ENCODE results near the gene USP2. TPM values are rescaled to one million over a fixed set of nuclear protein-coding genes. Genes with fewer than 3 reads are reported as not detected.

The USP2 gene
- total RNA-seq, 1 donor from 2014 or later, result 2.6 TPM

DNA sequence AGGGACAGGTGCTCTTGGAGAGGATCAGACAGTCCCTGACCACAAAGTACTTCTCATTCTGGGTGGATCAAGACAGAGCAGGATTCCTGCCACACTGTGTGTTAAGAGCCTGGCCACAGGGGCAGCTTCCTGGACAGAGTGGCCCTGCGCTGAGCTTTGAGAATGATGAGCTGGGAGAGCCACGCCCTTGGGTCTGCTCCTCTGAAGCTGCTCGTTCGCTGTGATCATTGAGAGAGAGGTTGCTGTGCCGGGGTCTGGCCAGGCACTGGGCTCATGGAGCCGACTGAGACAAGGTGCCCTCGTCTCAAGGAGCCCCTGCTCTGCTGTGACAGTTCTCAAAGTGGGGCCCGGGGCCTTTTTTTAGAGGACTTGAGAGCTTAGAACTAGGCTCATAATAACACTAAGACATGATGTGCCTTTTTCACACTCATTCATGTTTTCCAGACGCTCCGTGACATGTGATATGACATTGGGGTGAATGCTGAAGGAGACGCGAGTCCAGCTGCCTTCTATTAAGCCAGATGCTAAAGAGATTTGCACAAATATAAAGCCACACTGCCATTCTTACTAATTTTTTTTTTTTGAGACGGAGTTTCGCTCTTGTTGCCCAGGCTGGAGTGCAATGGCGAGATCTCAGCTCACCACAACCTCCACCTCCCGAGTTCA lies 33.4 kb downstream of the USP2 start:
- Mint-ChIP-seq H3K36me3 (ENCODE audit: unreplicated experiment) (no peaks in the 10 kb centered on the region), H3K27ac (ENCODE audit: unreplicated experiment) (no peak overlapping the region), H3K27me3 (ENCODE audit: unreplicated experiment) (peaks cover 10% of the 10 kb centered on the region), H3K4me1 (ENCODE audit: low read depth, unreplicated experiment) (peaks cover 4% of the 10 kb centered on the region), H3K4me3 (ENCODE audit: unreplicated experiment) (no peak overlapping the region), H3K9me3 (ENCODE audit: unreplicated experiment) (peaks cover 5% of the 10 kb centered on the region)
- no peak for DNase-seq
- no peak for TF ChIP-seq CTCF (IDR thresholded peaks at IDR 0.05; ENCODE audit: partially characterized antibody, unreplicated experiment)

DNA sequence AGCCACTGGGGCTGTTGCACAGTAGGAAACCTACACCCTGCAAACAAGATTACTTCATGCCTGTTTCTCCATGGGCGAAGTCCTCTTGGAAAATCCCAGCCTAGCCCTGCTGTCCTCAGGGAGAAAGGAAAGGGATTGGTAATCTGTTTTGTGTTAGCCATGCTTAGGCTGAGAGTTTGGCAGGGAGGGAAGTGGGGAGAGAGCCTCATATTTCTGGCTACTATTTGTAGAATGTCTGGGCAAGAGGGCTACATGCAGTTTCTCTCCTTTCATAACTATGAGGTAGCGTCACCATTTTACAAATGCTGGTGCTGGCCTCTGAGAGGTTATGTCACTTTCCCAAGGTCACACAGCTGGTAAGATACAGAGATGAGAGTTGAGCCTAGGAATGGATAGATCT lies 34.2 kb downstream of the USP2 start:
- H3K4me1 Mint-ChIP-seq (ENCODE audit: low read depth, unreplicated experiment), result no peaks in the 10 kb centered on the region
- H3K4me3 Mint-ChIP-seq (ENCODE audit: unreplicated experiment), result no peak overlapping the region
- no peak overlapping the region for H3K27ac Mint-ChIP-seq (ENCODE audit: unreplicated experiment)
- TF ChIP-seq CTCF (IDR thresholded peaks at IDR 0.05; ENCODE audit: partially characterized antibody, unreplicated experiment), result no peak
- H3K36me3 Mint-ChIP-seq (ENCODE audit: unreplicated experiment), result no peaks in the 10 kb centered on the region
- no peak for DNase-seq
- H3K27me3 Mint-ChIP-seq (ENCODE audit: unreplicated experiment), result peaks cover 9% of the 10 kb centered on the region
- H3K9me3 Mint-ChIP-seq (ENCODE audit: unreplicated experiment), result peaks cover 4% of the 10 kb centered on the region

DNA sequence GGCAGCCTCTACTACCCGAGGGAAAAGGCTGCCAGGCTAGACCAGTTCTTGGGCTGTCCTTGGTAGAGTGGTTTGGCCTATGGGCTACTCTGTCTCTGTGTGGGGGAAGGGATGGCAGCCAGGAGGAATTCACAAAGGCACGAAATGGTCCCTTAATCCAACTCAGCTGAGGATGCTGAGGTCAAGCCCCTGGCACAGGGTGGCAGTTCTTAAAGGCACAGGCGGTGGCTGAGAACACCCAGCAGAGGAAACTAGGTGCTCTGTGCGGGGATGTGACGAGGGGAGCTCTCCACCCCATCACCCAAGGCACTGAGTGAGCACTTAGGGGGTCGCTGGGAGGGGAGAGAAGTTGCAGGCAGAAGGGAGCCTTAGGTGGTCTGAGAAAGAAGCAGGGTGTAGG lies 34.9 kb downstream of the USP2 start, which contains the start of gene MFRP:
MFRP (minus strand) TSS at position 101 of the 400 bp plus-strand sequence. CDS start 192 bp downstream, outside the sequence.
- Mint-ChIP-seq H3K4me3 (ENCODE audit: unreplicated experiment) (no peak within 1 kb of the TSS), H3K4me1 (ENCODE audit: low read depth, unreplicated experiment) (no peaks in the 10 kb centered on the region), H3K9me3 (ENCODE audit: unreplicated experiment) (peaks cover 4% of the 10 kb centered on the region), H3K36me3 (ENCODE audit: unreplicated experiment) (no peaks in the 10 kb centered on the region), H3K27me3 (ENCODE audit: unreplicated experiment) (peaks cover 9% of the 10 kb centered on the region), H3K27ac (ENCODE audit: unreplicated experiment) (no peak within 1 kb of the TSS)
- DNase-seq, result no peak
- TF ChIP-seq CTCF (IDR thresholded peaks at IDR 0.05; ENCODE audit: partially characterized antibody, unreplicated experiment), result no peak

GRCh38 chr11:119345685-119346084 lies 35.8 kb downstream of the USP2 start:
- TF ChIP-seq CTCF (IDR thresholded peaks at IDR 0.05; ENCODE audit: partially characterized antibody, unreplicated experiment), result no peak
- peaks cover 15% of the 10 kb centered on the region for H3K27me3 Mint-ChIP-seq (ENCODE audit: unreplicated experiment)
- no peak for DNase-seq
- no peak overlapping the region for H3K27ac Mint-ChIP-seq (ENCODE audit: unreplicated experiment)
- H3K4me3 Mint-ChIP-seq (ENCODE audit: unreplicated experiment), result no peak overlapping the region
- H3K4me1 Mint-ChIP-seq (ENCODE audit: low read depth, unreplicated experiment), result no peaks in the 10 kb centered on the region
- peaks cover 7% of the 10 kb centered on the region for H3K9me3 Mint-ChIP-seq (ENCODE audit: unreplicated experiment)
- no peaks in the 10 kb centered on the region for H3K36me3 Mint-ChIP-seq (ENCODE audit: unreplicated experiment)

DNA sequence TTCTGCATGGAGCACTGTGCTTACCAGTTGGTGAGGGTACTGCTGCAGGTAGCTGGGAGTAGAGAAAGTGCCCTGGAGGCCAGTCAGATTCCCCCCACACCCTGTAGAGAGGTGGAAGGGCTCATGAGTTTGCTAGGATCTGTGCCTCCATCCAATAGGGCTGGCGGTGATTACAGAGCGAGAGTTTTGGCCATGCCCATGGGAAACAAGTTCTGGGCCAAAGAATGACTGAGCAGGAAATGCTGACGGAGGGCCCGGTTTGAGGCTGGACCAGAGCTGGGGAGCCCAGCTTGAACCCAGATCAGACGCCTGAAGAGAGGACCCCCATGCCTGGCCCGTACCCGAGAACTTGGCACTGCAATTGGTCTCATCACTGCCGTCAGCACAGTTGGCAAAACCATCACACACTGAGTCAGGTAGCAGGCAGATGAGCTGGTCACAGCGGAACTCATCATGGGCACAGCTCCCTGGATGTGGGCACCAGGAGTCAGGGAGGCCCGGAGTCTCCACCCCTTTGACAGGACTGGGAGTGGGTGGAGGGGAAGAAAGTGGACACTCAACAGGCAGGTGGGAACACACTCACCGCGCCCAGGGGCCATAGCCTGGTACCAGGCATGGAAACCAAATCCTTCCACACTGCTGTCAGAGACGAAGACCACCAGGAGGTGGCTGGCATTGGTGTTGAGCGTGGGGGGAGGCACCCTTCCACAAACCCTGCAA lies 37.0 kb downstream of the USP2 start:
- Mint-ChIP-seq H3K4me3 (ENCODE audit: unreplicated experiment) (no peak overlapping the region), H3K9me3 (ENCODE audit: unreplicated experiment) (peaks cover 5% of the 10 kb centered on the region), H3K36me3 (ENCODE audit: unreplicated experiment) (no peaks in the 10 kb centered on the region), H3K27me3 (ENCODE audit: unreplicated experiment) (peaks cover 16% of the 10 kb centered on the region), H3K4me1 (ENCODE audit: low read depth, unreplicated experiment) (no peaks in the 10 kb centered on the region), H3K27ac (ENCODE audit: unreplicated experiment) (no peak overlapping the region)
- TF ChIP-seq CTCF (IDR thresholded peaks at IDR 0.05; ENCODE audit: partially characterized antibody, unreplicated experiment), result no peak
- DNase-seq, result no peak
